Astrocyte (in vitro differentiated cells and primary cell): ENCODE data around the gene ILRUN.

Source experiments
- EZH2 ChIP-seq: IDR thresholded peaks from 2 replicates; pipeline ENCODE4 v1.6.1; 2012; ENCODE audit warnings: mild to moderate bottlenecking, low read length, inconsistent platforms; ENCODE audit not compliant: insufficient read depth
- TF ChIP-seq, protein P1 (sequence below): IDR thresholded peaks from 2 replicates; pipeline ENCODE4 v1.5.1; 2011; ENCODE audit warnings: low read depth, mild to moderate bottlenecking, inconsistent platforms, low read length, moderate library complexity; ENCODE audit not compliant: insufficient read depth

- no peak for TF ChIP-seq EZH2
- TF ChIP-seq, protein P1, sequence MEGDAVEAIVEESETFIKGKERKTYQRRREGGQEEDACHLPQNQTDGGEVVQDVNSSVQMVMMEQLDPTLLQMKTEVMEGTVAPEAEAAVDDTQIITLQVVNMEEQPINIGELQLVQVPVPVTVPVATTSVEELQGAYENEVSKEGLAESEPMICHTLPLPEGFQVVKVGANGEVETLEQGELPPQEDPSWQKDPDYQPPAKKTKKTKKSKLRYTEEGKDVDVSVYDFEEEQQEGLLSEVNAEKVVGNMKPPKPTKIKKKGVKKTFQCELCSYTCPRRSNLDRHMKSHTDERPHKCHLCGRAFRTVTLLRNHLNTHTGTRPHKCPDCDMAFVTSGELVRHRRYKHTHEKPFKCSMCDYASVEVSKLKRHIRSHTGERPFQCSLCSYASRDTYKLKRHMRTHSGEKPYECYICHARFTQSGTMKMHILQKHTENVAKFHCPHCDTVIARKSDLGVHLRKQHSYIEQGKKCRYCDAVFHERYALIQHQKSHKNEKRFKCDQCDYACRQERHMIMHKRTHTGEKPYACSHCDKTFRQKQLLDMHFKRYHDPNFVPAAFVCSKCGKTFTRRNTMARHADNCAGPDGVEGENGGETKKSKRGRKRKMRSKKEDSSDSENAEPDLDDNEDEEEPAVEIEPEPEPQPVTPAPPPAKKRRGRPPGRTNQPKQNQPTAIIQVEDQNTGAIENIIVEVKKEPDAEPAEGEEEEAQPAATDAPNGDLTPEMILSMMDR, result no peak
These were observed 22.3 kb downstream of the ILRUN start for GRCh38 chr6:34674268-34674639.
